GM21786 (cell line): ENCODE data around the gene WBP4.

Experiments used
- ATAC-seq: cut with Tn5 transposase; IDR thresholded peaks from one replicate; pipeline ENCODE4 v1.9.1; 2021; ENCODE audit not compliant: unreplicated experiment

The WBP4 gene

GRCh38 chr13:41048640-41049039 is 12.7 kb upstream of the WBP4 start:
- ATAC-seq: no peak

GRCh38 chr13:41049480-41050440 is 11.5 kb upstream of the WBP4 start:
- no peak for ATAC-seq

- no peak for ATAC-seq
These were observed 8.9 kb upstream of the WBP4 start for GRCh38 chr13:41052441-41052840.

GRCh38 chr13:41053384-41053826 is 7.9 kb upstream of the WBP4 start:
- peak; percentile 89 for ATAC-seq

- no peak for ATAC-seq
These were observed 7.0 kb upstream of the WBP4 start for GRCh38 chr13:41054212-41054877.

GRCh38 chr13:41054919-41055619 is 6.2 kb upstream of the WBP4 start:
- ATAC-seq: no peak

GRCh38 chr13:41056194-41056593 is 5.1 kb upstream of the WBP4 start:
- no peak for ATAC-seq

GRCh38 chr13:41056826-41057711 is 4.2 kb upstream of the WBP4 start:
- ATAC-seq: no peak

GRCh38 chr13:41058295-41059070 is 2.8 kb upstream of the WBP4 start:
- no peak for ATAC-seq

GRCh38 chr13:41059456-41060081 is 1.7 kb upstream of the WBP4 start:
- no peak for ATAC-seq

- ATAC-seq: peak; percentile 38
These were observed 1.1 kb upstream of the WBP4 start for GRCh38 chr13:41060082-41060723.

- ATAC-seq: peak; percentile 13
These were observed 610 bp upstream of the WBP4 start for GRCh38 chr13:41060724-41061074.

GRCh38 chr13:41061914-41062837 is 867 bp downstream of the WBP4 start:
- ATAC-seq: peak; percentile 26

GRCh38 chr13:41064493-41064892 is 3.2 kb downstream of the WBP4 start:
- ATAC-seq: no peak

GRCh38 chr13:41065078-41065477 is 3.8 kb downstream of the WBP4 start:
- no peak for ATAC-seq

- no peak for ATAC-seq
These were observed 13.2 kb downstream of the WBP4 start for GRCh38 chr13:41074523-41074922.

- no peak for ATAC-seq
These were observed 13.7 kb downstream of the WBP4 start for GRCh38 chr13:41075034-41075433.

GRCh38 chr13:41075485-41075884 is 14.2 kb downstream of the WBP4 start:
- ATAC-seq: no peak
